Occipital lobe (tissue), 2 donors: ENCODE results near the gene CITED1. TPM values are rescaled to one million over a fixed set of nuclear protein-coding genes. Genes with fewer than 3 reads are reported as not detected.
"Not testable (repeated sequence)": the region's sequence is repeated elsewhere in the genome, so short reads cannot be mapped to it uniquely, and the experiment has no call there.

Source experiments
- DNase-seq: peaks from one replicate; lab custom pipeline; 2025; lab: John Stamatoyannopoulos, UW
- total RNA-seq: library from RNA; depleted of rRNA; stranded (reverse); fragments of >200 nt; gene quantifications from one replicate; pipeline ENCODE4 v1.2.3, GENCODE V29; 2014

Gene CITED1
- total RNA-seq: 3.0 TPM

GRCh38 chrX:72305286-72306084 is at the start of gene CITED1:
CITED1 (minus strand) TSS chrX:72305914; CDS start chrX:72302869, 3,045 bp downstream.
- DNase-seq: peak; percentile 3

GRCh38 chrX:72352786-72353185 is 47.1 kb upstream of the CITED1 start:
- no peak for DNase-seq

- DNase-seq: no peak
Measured at GRCh38 chrX:72351606-72352334, 46.1 kb upstream of the CITED1 start.

GRCh38 chrX:72349190-72349589 is 43.5 kb upstream of the CITED1 start:
- no peak for DNase-seq

GRCh38 chrX:72348247-72348979 is 42.7 kb upstream of the CITED1 start:
- DNase-seq: no peak

GRCh38 chrX:72347366-72347765 is 41.7 kb upstream of the CITED1 start:
- no peak for DNase-seq

GRCh38 chrX:72346302-72346949 is 40.7 kb upstream of the CITED1 start:
- no peak for DNase-seq

- DNase-seq: no peak
Measured at GRCh38 chrX:72340626-72341025, 34.9 kb upstream of the CITED1 start.

GRCh38 chrX:72340041-72340440 is 34.3 kb upstream of the CITED1 start:
- DNase-seq: peak; percentile 2

- DNase-seq: no peak
Measured at GRCh38 chrX:72330131-72330530, 24.4 kb upstream of the CITED1 start.

GRCh38 chrX:72326605-72327300 is 21.0 kb upstream of the CITED1 start:
- no peak for DNase-seq

- DNase-seq: not testable (repeated sequence)
Measured at GRCh38 chrX:72319651-72320050, 13.9 kb upstream of the CITED1 start.

GRCh38 chrX:72317139-72317538 is 11.4 kb upstream of the CITED1 start:
- DNase-seq: no peak

- DNase-seq: no peak
Measured at GRCh38 chrX:72316408-72317110, 10.8 kb upstream of the CITED1 start.

GRCh38 chrX:72314881-72315280 is 9.2 kb upstream of the CITED1 start:
- DNase-seq: no peak

- no peak for DNase-seq
Measured at GRCh38 chrX:72313707-72314641, 8.3 kb upstream of the CITED1 start.

- DNase-seq: no peak
Measured at GRCh38 chrX:72312311-72312940, 6.7 kb upstream of the CITED1 start.

GRCh38 chrX:72309297-72310071 is 3.8 kb upstream of the CITED1 start:
- no peak for DNase-seq
